Endothelial cell of umbilical vein (primary cell): ENCODE measurements around the gene SIAE.

Source experiments
- CTCF ChIP-seq, 2 donors: IDR thresholded peaks; 1 replicate in 1 of 2; 2 replicates in 1 of 2; pipeline ENCODE4 v1.5.1; 2011; ENCODE audit warnings: low read length in 2 of 2, mild to moderate bottlenecking in 2 of 2, moderate library complexity in 2 of 2, control low read depth in 1 of 2, inconsistent platforms in 1 of 2, low read depth in 1 of 2; ENCODE audit not compliant: insufficient read depth in 1 of 2; ENCODE audit errors: extremely low read depth in 1 of 2
- EZH2 ChIP-seq: IDR thresholded peaks from 2 replicates; pipeline ENCODE4 v1.6.1; 2012; ENCODE audit warnings: borderline replicate concordance, low read depth, mild to moderate bottlenecking, moderate library complexity, low read length, inconsistent platforms; ENCODE audit not compliant: severe bottlenecking
- FOS ChIP-seq: IDR thresholded peaks from 2 replicates; pipeline ENCODE4 v1.6.1; 2011; ENCODE audit warnings: mild to moderate bottlenecking, low read length, moderate library complexity, borderline replicate concordance; ENCODE audit not compliant: insufficient read depth
- JUN ChIP-seq: IDR thresholded peaks from 2 replicates; pipeline ENCODE4 v1.6.1; 2011; ENCODE audit warnings: borderline replicate concordance, low read depth; ENCODE audit not compliant: insufficient read length, insufficient read depth
- POLR2A ChIP-seq: IDR thresholded peaks from 2 replicates; pipeline ENCODE4 v1.6.1; 2012; ENCODE audit warnings: low read depth, mild to moderate bottlenecking, control low read depth, low read length
- POLR2AphosphoS5 ChIP-seq: IDR thresholded peaks from 2 replicates; pipeline ENCODE4 v1.6.1; 2012; ENCODE audit warnings: low read depth, mild to moderate bottlenecking, control low read depth, low read length, moderate library complexity; ENCODE audit not compliant: insufficient read depth
- TF ChIP-seq, protein P1 (sequence below): IDR thresholded peaks from 2 replicates; pipeline ENCODE4 v1.6.1; 2011; ENCODE audit not compliant: insufficient read depth, insufficient read length

- TF ChIP-seq POLR2A (no peak), CTCF (IDR thresholded peaks at IDR 0.05; ENCODE audit: extremely low read depth in 1 of 2, insufficient read depth in 1 of 2, low read depth in 1 of 2, low read length in 2 of 2) (no peak), JUN (no peak), EZH2 (no peak), POLR2AphosphoS5 (no peak), FOS (no peak)
- TF ChIP-seq, protein P1, sequence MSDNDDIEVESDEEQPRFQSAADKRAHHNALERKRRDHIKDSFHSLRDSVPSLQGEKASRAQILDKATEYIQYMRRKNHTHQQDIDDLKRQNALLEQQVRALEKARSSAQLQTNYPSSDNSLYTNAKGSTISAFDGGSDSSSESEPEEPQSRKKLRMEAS, result no peak
Observed at GRCh38 chr11:124693142-124693541, 19.6 kb upstream of the SIAE start.
